H1 (cell line): ENCODE data around the gene RICTOR. TPM values are rescaled to one million over a fixed set of nuclear protein-coding genes. Genes with fewer than 3 reads are reported as not detected.

Experiments
- CTCF ChIA-PET: fragments of 300-600 bp; sonication (Branson Sonifier 250); formaldehyde crosslinking; loops from one replicate; lab custom pipeline; 2021; ENCODE audit not compliant: partially characterized antibody; lab: Charles Lee
- POLR2A ChIA-PET: fragments of 300-600 bp; sonication (Branson Sonifier 250); formaldehyde crosslinking; loops from one replicate; lab custom pipeline; 2021; ENCODE audit warnings: inconsistent platforms; ENCODE audit not compliant: partially characterized antibody; lab: Charles Lee
- DNase-seq, 2 experiments: peaks; one replicate each; pipeline versions ENCODE4 v3.0.0 to v3.0.0-alpha.2; 2010 to 2022; ENCODE audit warnings: low spot score in 2 of 2, low read depth in 1 of 2, mixed read lengths in 1 of 2
- FAIRE-seq: peaks from 2 replicates; lab custom pipeline; 2011; peaks lifted over from hg19 to GRCh38; lab: Jason Lieb, UNC
- H2AFZ ChIP-seq: 2 replicates; pipeline ENCODE4 v1.8.1; 2012; ENCODE audit warnings: low read length, inconsistent platforms
- H2AK5ac ChIP-seq: 2 replicates; pipeline ENCODE4 v1.6.1; 2013; ENCODE audit warnings: low read depth, low read length
- H2BK120ac ChIP-seq: replicated peaks from 2 replicates; pipeline ENCODE3; 2013; ENCODE audit warnings: low read depth, low read length, inconsistent platforms
- H2BK12ac ChIP-seq: 2 replicates; pipeline ENCODE4 v1.6.1; 2013; ENCODE audit warnings: low read depth, low read length
- H2BK15ac ChIP-seq: 2 replicates; pipeline ENCODE4 v1.6.1; 2013; ENCODE audit warnings: low read length
- H2BK20ac ChIP-seq: 2 replicates; pipeline ENCODE4 v1.6.1; 2013; ENCODE audit warnings: low read length
- H2BK5ac ChIP-seq: 2 replicates; pipeline ENCODE4 v1.6.1; 2013; ENCODE audit warnings: low read depth, low read length
- H3K14ac ChIP-seq: 2 replicates; pipeline ENCODE4 v1.6.1; 2013; ENCODE audit warnings: inconsistent platforms; ENCODE audit not compliant: insufficient read length
- H3K18ac ChIP-seq: 2 replicates; pipeline ENCODE4 v1.6.1; 2013; ENCODE audit warnings: low read length; ENCODE audit errors: extremely low read depth
- H3K23ac ChIP-seq: 2 replicates; pipeline ENCODE4 v1.6.1; 2013; ENCODE audit warnings: inconsistent platforms; ENCODE audit not compliant: insufficient read length
- H3K23me2 ChIP-seq: 2 replicates; pipeline ENCODE4 v1.6.1; 2013; ENCODE audit warnings: low read depth, low read length
- H3K27ac ChIP-seq: 2 replicates; pipeline ENCODE4 v1.6.1; 2011; ENCODE audit warnings: low read depth, low read length, inconsistent platforms
- H3K27me3 ChIP-seq, 4 experiments: replicated peaks in 1 of 4; 1 replicate in 1 of 4; 2 replicates in 3 of 4; pipeline versions ENCODE4 v1.6.1 to v1.8.1; 2011 to 2013; ENCODE audit warnings: low read length in 3 of 4, mild to moderate bottlenecking in 3 of 4, inconsistent platforms in 2 of 4, mixed read lengths in 2 of 4, moderate library complexity in 1 of 4; ENCODE audit not compliant: control insufficient read depth in 3 of 4, insufficient read depth in 3 of 4; ENCODE audit errors: extremely low read depth in 1 of 4
- H3K36me3 ChIP-seq, 4 experiments: 2 replicates each; pipeline versions ENCODE4 v1.6.1 to v1.8.1; 2011 to 2013; ENCODE audit warnings: mild to moderate bottlenecking in 4 of 4, low read length in 3 of 4, moderate library complexity in 2 of 4, control low read depth in 1 of 4, inconsistent platforms in 1 of 4; ENCODE audit not compliant: insufficient read depth in 4 of 4, control insufficient read depth in 2 of 4
- H3K4ac ChIP-seq: replicated peaks from 2 replicates; pipeline ENCODE3; 2013; ENCODE audit warnings: low read length, low read depth, mixed read lengths, inconsistent platforms; ENCODE audit not compliant: insufficient read length
- H3K4me1 ChIP-seq, 4 experiments: replicated peaks in 1 of 4; 1 replicate in 1 of 4; 2 replicates in 3 of 4; pipeline versions ENCODE4 v1.6.1 to v1.8.1; 2011 to 2013; ENCODE audit warnings: low read length in 3 of 4, inconsistent platforms in 2 of 4, mixed read lengths in 1 of 4; ENCODE audit not compliant: insufficient read depth in 4 of 4, control insufficient read depth in 3 of 4
- H3K4me2 ChIP-seq, 2 experiments: 2 replicates each; pipeline versions ENCODE4 v1.6.1 to v1.8.1; 2011 to 2013; ENCODE audit warnings: low read depth in 2 of 2, low read length in 2 of 2, control low read depth in 1 of 2, inconsistent platforms in 1 of 2, mild to moderate bottlenecking in 1 of 2; ENCODE audit not compliant: insufficient read depth in 1 of 2
- H3K4me3 ChIP-seq, 4 experiments: fragments of 200-600, 300-600 bp in 1 of 4; sonication (generic), shearing (Covaris generic), sonication (Bioruptor Twin) in 1 of 4; 2 replicates each; pipeline versions ENCODE4 v1.5.1 to v1.8.1; 2011 to 2016; ENCODE audit warnings: low read length in 4 of 4, low read depth in 3 of 4, control low read depth in 2 of 4, inconsistent platforms in 2 of 4, mild to moderate bottlenecking in 2 of 4, mixed read lengths in 1 of 4, moderate library complexity in 1 of 4; ENCODE audit not compliant: insufficient read depth in 2 of 4; ENCODE audit errors: extremely low read depth in 1 of 4
- H3K56ac ChIP-seq: replicated peaks from 2 replicates; pipeline ENCODE3; 2013; ENCODE audit warnings: low read depth, mild to moderate bottlenecking, mixed read lengths, low read length, inconsistent platforms; ENCODE audit not compliant: insufficient read length
- H3K79me1 ChIP-seq: 2 replicates; pipeline ENCODE4 v1.6.1; 2013; ENCODE audit warnings: low read depth, low read length, control low read depth
- H3K79me2 ChIP-seq, 2 experiments: 2 replicates each; pipeline versions ENCODE4 v1.6.1 to v1.8.1; 2012 to 2013; ENCODE audit warnings: low read length in 2 of 2, mild to moderate bottlenecking in 2 of 2, inconsistent platforms in 1 of 2; ENCODE audit not compliant: insufficient read depth in 2 of 2, control insufficient read depth in 1 of 2
- H3K9ac ChIP-seq, 4 experiments: replicated peaks in 1 of 4; 1 replicate in 1 of 4; 2 replicates in 3 of 4; pipeline versions ENCODE4 v1.6.1 to v1.8.1; 2011 to 2013; ENCODE audit warnings: low read depth in 3 of 4, low read length in 3 of 4, control low read depth in 2 of 4, mild to moderate bottlenecking in 2 of 4, moderate library complexity in 2 of 4, inconsistent platforms in 1 of 4; ENCODE audit errors: extremely low read depth in 1 of 4
- H3K9me3 ChIP-seq, 2 experiments: 2 replicates each; pipeline versions ENCODE4 v1.6.1 to v1.8.1; 2012 to 2013; ENCODE audit warnings: mild to moderate bottlenecking in 2 of 2, moderate library complexity in 2 of 2, control low read depth in 1 of 2, inconsistent platforms in 1 of 2, low read depth in 1 of 2, low read length in 1 of 2, mixed read lengths in 1 of 2; ENCODE audit not compliant: insufficient read depth in 2 of 2
- H4K20me1 ChIP-seq, 2 experiments: replicated peaks in 1 of 2; 2 replicates each; pipeline versions ENCODE3 to v1.8.1; 2011 to 2013; ENCODE audit warnings: inconsistent platforms in 2 of 2, low read length in 2 of 2, mild to moderate bottlenecking in 1 of 2; ENCODE audit not compliant: insufficient read depth in 2 of 2, control insufficient read depth in 1 of 2
- H4K5ac ChIP-seq: 2 replicates; pipeline ENCODE4 v1.6.1; 2013; ENCODE audit warnings: low read length, low read depth, mixed read lengths, inconsistent platforms; ENCODE audit not compliant: insufficient read length
- H4K8ac ChIP-seq: 2 replicates; pipeline ENCODE4 v1.8.0; 2013; ENCODE audit warnings: mild to moderate bottlenecking, moderate library complexity, low read length, inconsistent platforms; ENCODE audit not compliant: insufficient read depth; ENCODE audit errors: extremely low read depth
- H4K91ac ChIP-seq: replicated peaks from 2 replicates; pipeline ENCODE3; 2013; ENCODE audit warnings: low read length, mixed read lengths, inconsistent platforms; ENCODE audit not compliant: insufficient read length
- ASH2L ChIP-seq: fragments of 200-600, 300-600 bp; sonication (generic); IDR thresholded peaks from one replicate; pipeline ENCODE4 v1.7.1; 2017; ENCODE audit warnings: low read length
- CHD2 ChIP-seq: IDR thresholded peaks from 2 replicates; pipeline ENCODE4 v1.6.1; 2012; ENCODE audit warnings: low read length, improper control_type of control experiment
- FOSL1 ChIP-seq: IDR thresholded peaks from 2 replicates; pipeline ENCODE4 v1.6.1; 2011; ENCODE audit warnings: mild to moderate bottlenecking, low read depth, low read length, moderate library complexity; ENCODE audit not compliant: insufficient read depth
- KDM1A ChIP-seq: fragments of 200-600, 300-600 bp; sonication (generic); IDR thresholded peaks from 2 replicates; pipeline ENCODE4 v1.7.1; 2016; ENCODE audit warnings: mild to moderate bottlenecking, low read length, borderline replicate concordance
- MAX ChIP-seq: IDR thresholded peaks from 2 replicates; pipeline ENCODE4 v1.6.1; 2012; ENCODE audit warnings: inconsistent platforms
- PHF8 ChIP-seq: fragments of 200-600 bp; sonication (generic); conservative IDR thresholded peaks from 2 replicates; pipeline ENCODE4 v1.7.1; 2012; ENCODE audit warnings: low read depth, mild to moderate bottlenecking, inconsistent platforms, low read length, moderate library complexity
- POU5F1 ChIP-seq: IDR thresholded peaks from 2 replicates; pipeline ENCODE4 v1.6.1; 2011; ENCODE audit warnings: low read depth, mild to moderate bottlenecking, low read length, moderate library complexity
- RXRA ChIP-seq: IDR thresholded peaks from 2 replicates; pipeline ENCODE4 v1.6.1; 2011; ENCODE audit warnings: low read depth, mild to moderate bottlenecking, low read length, moderate library complexity; ENCODE audit not compliant: insufficient read depth
- SAP30 ChIP-seq: fragments of 300-600 bp; sonication (generic); IDR thresholded peaks from 2 replicates; pipeline ENCODE4 v1.7.1; 2012; ENCODE audit warnings: low read length, moderate library complexity, mild to moderate bottlenecking, inconsistent platforms; ENCODE audit not compliant: insufficient read depth, insufficient replicate concordance
- SIN3A ChIP-seq, 2 experiments: IDR thresholded peaks in 1 of 2; conservative IDR thresholded peaks in 1 of 2; 2 replicates each; pipeline ENCODE4 v1.6.1; 2011 to 2012; ENCODE audit warnings: low read length in 2 of 2, improper control_type of control experiment in 1 of 2, low read depth in 1 of 2, mild to moderate bottlenecking in 1 of 2
- SIRT6 ChIP-seq: IDR thresholded peaks from one replicate; pipeline ENCODE4 v1.7.1; 2012; ENCODE audit warnings: low read length, inconsistent platforms
- SP4 ChIP-seq: IDR thresholded peaks from 2 replicates; pipeline ENCODE4 v1.6.1; 2012; ENCODE audit warnings: low read length, inconsistent platforms
- SUZ12 ChIP-seq: fragments of 200-600 bp; sonication (generic); IDR thresholded peaks from 2 replicates; pipeline ENCODE4 v1.6.1; 2012; ENCODE audit warnings: mild to moderate bottlenecking, inconsistent platforms, low read length, moderate library complexity, mixed read lengths
- TCF12 ChIP-seq: IDR thresholded peaks from 2 replicates; pipeline ENCODE4 v1.6.1; 2011; ENCODE audit warnings: low read depth, mild to moderate bottlenecking, low read length
- TEAD4 ChIP-seq: IDR thresholded peaks from 2 replicates; pipeline ENCODE4 v1.6.1; 2012; ENCODE audit warnings: low read depth, low read length, inconsistent platforms, mixed read lengths
- WGBS, 2 experiments: shearing (Covaris generic) in 1 of 2; methylation state at CpG; one replicate each; pipeline versions ENCODE4 v1.1.6 to v1.1.7; 2013 to 2015; ENCODE audit warnings: low lambda C conversion rate in 2 of 2, mixed read lengths in 2 of 2, inconsistent platforms in 1 of 2, low coverage in 1 of 2, missing lambda C conversion rate in 1 of 2; ENCODE audit not compliant: insufficient replicate concordance in 2 of 2, insufficient coverage in 1 of 2, insufficient read length in 1 of 2; ENCODE audit errors: extremely low coverage in 1 of 2, missing lambda C conversion rate in 1 of 2; 5-methylcytosine and 5-hydroxymethylcytosine counted together
- polyA plus RNA-seq, 7 experiments: library from polyadenylated mRNA; depleted of rRNA in 3 of 7; stranded (reverse) in 5 of 7; unstranded in 2 of 7; fragments of >200 nt in 5 of 7; fragments of 200-250 nt in 2 of 7; gene quantifications; 1 replicate in 5 of 7; 2 replicates in 1 of 7; 4 replicates in 1 of 7; pipeline versions ENCODE4 v1.2.1 to v1.2.3, GENCODE V29; 2011 to 2013; ENCODE audit warnings: missing spikeins in 2 of 7, mixed read lengths in 2 of 7
- total RNA-seq: library from RNA; stranded (reverse); fragmentation: NEBNext Ultra II Directional; extraction: Animal tissue kit (Norgen Biotek cat#: 25700); gene quantifications from 2 replicates; pipeline ENCODE4 v1.2.1, GENCODE V29; 2021

The RICTOR gene
- total and polyA plus RNA-seq, 2 of the 8 experiments (the other 6 are each of a cell fraction or from before 2014, with no cell fraction given), result 4.3 to 26.6 TPM

GRCh38 chr5:39100301-39100850 lies 26.2 kb upstream of the RICTOR start:
- Histone ChIP-seq H3K23me2 (no peaks in the 10 kb centered on the region), H3K4me3 (no peak overlapping the region), H2AK5ac (no peak overlapping the region), H3K36me3 (no peaks in the 10 kb centered on the region), H3K9ac (no peak overlapping the region), H3K23ac (no peak overlapping the region), H3K56ac (no peak overlapping the region), H3K18ac (no peak overlapping the region), H4K8ac (no peak overlapping the region), H2AFZ (no peak overlapping the region), H4K5ac (no peak overlapping the region), H3K79me1 (no peaks in the 10 kb centered on the region), H2BK15ac (no peak overlapping the region), H3K14ac (no peak overlapping the region), H3K27me3 (no peaks in the 10 kb centered on the region), H3K79me2 (no peaks in the 10 kb centered on the region), H3K4me2 (no peak overlapping the region), H3K9me3 (no peaks in the 10 kb centered on the region), H4K20me1 (no peaks in the 10 kb centered on the region), H2BK12ac (no peak overlapping the region), H2BK5ac (no peak overlapping the region), H3K4ac (no peak overlapping the region), H3K4me1 (no peaks in the 10 kb centered on the region), H4K91ac (no peak overlapping the region), H3K27ac (no peak overlapping the region), H2BK120ac (no peak overlapping the region), H2BK20ac (no peak overlapping the region)
- DNase-seq (no peak), FAIRE-seq (no peak)
- WGBS, 2 experiments, result 89% methylated on average over 6 of the region's 6 CpGs; no CpG with 5 or more reads in 1 of the 2 experiments
- CTCF ChIA-PET, result interaction anchor here (1.2 to 1.8 kb wide), 3 partner anchors 19 to 95 kb away, joined by 3 to 7 read pairs (median 6); no protein-coding TSS in a partner anchor
- POLR2A ChIA-PET, result no interaction called here
- TF ChIP-seq TEAD4, result no peak
- TF ChIP-seq SUZ12, result no peak
- TF ChIP-seq RXRA, result no peak
- TF ChIP-seq ASH2L, result no peak
- no peak for TF ChIP-seq FOSL1
- no peak for TF ChIP-seq KDM1A
- TF ChIP-seq MAX, result no peak
- TF ChIP-seq SIN3A (conservative IDR thresholded peaks at IDR 0.05 in 1 of 2, IDR thresholded peaks at IDR 0.05 in 1 of 2; ENCODE audit: low read depth in 1 of 2, low read length in 2 of 2), result no peak
- no peak for TF ChIP-seq CHD2
- no peak for TF ChIP-seq SAP30
- no peak for TF ChIP-seq SIRT6
- TF ChIP-seq SP4, result no peak
- no peak for TF ChIP-seq TCF12
- no peak for TF ChIP-seq PHF8
- no peak for TF ChIP-seq POU5F1
